RPMI8226 (cell line): ENCODE measurements around the gene CEP128.
A peak's percentile ranks its signal among the peaks of the same experiment; 100 is the strongest.

Experiments used
- DNase-seq: peaks from one replicate; pipeline ENCODE4 v3.0.0-alpha.2; 2015

CEP128 gene

DNA sequence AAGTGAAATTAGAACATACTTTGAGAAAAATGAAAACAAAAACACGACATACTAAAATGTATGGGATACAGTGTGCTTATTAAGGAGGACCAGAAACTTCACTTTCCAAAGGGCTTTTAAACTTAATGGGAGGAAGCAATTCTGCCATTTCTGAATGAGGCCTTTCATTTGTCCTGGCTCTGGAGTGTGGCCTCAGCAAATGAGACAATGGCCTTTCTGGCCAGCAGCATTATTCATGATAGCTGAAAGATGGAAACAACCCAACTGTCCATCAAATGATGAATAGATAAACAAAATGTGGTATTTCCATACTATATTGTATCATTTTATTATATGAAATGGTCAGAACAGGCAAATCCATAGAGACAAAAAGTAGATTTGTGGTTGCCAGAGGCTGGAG lies 338.6 kb downstream of the CEP128 start:
- no peak for DNase-seq

DNA sequence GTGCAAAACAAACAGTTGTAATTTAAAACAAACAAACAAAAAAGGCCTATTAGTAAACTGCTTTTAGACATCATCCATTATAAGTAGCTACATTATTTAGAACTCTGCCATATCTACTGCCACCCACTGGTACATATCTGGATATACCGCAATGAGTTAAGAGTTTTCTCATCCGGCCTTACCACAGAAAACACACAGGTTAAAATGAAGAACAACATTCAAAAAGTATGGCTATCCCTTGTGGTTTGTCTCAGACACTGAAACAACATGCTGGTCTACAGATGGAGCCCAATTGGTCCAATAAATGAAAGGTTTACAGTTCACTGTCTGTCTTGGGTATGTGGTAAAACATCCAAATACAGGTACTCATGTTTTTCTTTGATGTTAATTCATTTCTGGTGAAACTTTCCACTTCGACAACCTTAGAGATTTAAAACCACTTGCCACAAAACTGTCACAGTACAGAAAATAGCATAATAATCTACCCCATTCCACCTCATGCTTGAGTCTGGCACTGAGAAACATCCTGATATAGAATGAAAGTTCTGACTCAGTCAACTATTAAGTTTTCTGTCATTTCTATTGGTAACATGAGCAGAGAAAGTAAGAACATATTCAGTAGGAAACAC lies 354.3 kb downstream of the CEP128 start:
- DNase-seq = peak; percentile 5

DNA sequence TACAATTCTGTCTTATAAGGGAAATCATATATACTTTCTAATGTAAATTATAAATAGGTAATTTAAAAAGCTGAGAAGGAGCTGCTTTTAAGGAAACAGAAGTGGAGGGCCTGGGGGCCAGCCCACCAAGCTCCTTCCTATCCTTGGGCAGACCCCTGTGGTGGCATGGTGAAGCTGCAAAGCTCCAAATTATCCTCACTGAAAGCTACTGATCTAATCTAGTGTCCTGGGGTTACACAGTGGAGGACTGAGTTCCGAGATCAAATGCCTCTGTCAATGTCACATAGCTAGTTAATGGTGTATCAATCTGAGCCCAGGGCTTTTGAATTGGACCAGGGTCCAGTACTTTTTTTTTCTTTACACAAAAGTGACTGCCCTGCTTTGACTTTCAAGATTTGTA lies 355.4 kb downstream of the CEP128 start:
- DNase-seq = no peak

DNA sequence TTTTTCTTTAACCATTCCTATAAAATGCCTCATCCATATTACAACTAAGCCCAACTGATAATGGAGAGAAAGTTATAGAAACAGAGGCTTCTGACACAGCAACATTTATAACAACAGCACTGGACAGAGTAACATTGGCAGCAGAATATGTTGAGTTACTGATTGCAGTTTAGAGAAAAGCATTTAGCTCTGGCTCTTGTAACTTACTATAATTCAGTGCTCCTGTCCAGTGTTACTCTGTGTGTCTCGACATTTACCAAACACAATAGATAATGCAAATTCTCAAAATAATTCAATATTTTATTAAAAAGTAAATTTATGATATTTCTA lies 356.1 kb downstream of the CEP128 start:
- no peak for DNase-seq

DNA sequence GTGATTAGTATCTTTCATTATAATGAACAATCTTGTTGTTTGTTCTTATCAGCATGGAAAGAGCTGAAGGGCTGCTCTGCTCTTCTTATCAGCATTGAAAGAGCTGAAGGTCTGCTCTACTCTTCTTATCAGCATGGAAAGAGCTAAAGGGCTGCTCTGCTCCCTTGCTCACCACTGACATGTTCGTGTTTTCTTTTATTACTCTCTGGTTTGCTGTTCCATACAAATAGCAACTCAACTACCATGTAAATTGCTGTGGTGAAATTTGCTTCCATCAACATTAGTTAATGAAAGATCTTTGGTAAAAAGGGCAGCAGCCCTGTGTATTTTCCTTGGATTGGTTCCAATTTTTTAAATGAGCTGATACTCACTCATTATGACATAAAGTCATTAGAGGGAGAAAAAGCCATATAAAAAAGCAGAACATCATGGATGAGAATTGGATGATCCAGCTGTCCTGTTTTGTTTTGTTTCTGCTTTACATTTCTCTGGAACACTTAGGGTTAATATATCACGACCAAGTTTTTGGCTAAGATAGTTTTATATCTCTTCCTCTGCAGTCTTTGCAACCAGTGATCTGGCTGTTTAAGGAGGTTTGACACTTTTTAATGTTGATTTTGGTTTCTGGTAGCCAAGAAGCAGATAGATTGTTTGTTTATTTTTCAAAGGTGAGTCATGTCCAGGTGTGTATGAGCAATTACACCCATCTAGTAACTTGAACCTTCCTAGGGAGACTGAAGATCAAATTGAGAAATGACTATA lies 356.6 kb downstream of the CEP128 start:
- DNase-seq = no peak

DNA sequence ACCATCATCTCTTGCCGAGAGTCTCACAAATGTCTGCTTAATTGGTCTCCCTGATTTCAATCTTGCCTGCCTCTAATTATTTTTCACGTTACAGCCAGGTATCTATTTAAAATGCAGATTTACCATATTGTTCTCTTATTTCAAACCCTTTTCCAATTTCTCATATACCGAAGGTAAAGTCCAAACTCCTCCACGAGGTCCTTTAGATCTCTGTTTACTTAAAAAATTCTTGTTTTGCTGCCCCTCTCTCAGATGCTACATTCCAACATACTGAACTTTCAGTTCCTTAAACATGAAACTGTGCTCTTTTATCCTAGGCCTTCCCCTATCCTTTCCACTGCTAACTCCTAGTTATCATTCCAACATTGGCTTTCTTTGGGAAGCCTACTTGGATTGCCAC lies 363.9 kb downstream of the CEP128 start:
- no peak for DNase-seq

DNA sequence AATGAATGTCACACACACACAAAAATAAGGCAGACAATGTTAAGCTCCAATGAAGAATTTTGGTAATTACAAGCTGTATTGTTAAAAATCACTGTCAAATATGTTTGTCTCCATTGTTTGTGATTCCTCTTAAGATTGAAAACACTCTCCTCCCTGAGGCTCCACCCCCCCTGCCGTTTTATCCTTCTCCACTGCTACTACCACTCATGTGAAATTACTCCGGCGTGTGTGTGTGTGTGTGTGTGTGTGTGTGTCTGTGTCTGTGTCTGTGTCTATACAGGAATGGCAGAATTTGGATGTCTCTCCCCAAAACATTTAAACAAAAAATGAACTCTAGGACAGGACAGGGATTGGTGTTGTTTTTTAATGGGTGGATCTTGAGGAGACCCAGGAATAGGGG lies 365.1 kb downstream of the CEP128 start:
- DNase-seq = no peak

DNA sequence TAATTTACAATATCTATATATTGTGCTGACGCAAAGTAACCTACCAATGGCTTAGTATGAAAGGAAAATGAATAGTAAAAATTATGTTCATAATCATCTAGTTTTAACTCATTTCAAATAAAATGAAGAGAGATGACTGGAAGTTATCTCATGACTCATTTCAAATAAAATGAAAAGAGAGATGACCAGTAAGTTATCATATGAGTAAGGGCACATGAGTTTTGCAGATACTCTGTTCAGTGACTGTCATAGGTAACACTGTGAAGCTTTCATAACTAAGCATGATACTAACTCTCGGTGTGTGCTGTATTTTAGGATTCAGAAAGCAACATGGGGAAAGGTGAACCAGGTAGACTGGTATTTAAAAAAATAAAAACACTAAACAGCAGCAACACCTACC lies 365.8 kb downstream of the CEP128 start:
- DNase-seq = no peak

DNA sequence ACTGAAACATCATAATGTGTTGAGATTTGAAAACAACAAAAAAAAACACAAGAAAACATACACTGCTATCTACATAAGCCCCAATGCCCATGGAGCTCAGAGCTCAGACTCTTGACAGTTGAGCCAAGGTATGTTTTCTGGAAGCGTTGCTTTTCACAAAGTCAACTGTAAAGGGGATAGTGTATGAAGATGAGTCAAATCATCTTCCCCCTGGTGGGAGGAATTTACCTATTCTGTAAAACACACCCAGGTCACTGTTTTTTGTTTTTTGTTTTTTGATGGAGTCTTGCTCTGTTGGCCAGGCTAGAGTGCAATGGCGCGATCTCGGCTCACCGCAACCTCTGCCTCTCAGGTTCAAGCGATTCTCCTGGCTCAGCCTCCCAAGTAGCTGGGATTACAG lies 368.9 kb downstream of the CEP128 start:
- no peak for DNase-seq

DNA sequence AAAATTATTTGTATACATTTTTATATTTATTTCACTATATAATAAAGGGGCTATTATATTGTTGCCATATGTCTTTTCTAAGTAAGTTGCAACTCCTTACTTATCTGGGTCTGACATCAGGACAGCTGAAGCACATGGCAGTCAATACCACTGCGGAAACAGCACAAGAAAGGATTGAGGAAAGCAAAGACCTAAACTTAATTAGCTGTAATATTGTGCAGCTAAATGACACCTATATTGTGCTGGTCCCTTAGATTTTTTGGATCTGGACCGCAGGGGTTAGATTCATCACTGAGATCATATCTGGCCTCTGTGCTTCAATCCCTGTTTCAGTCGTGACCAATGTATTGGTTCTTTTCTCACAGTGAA lies 370.6 kb downstream of the CEP128 start:
- no peak for DNase-seq

DNA sequence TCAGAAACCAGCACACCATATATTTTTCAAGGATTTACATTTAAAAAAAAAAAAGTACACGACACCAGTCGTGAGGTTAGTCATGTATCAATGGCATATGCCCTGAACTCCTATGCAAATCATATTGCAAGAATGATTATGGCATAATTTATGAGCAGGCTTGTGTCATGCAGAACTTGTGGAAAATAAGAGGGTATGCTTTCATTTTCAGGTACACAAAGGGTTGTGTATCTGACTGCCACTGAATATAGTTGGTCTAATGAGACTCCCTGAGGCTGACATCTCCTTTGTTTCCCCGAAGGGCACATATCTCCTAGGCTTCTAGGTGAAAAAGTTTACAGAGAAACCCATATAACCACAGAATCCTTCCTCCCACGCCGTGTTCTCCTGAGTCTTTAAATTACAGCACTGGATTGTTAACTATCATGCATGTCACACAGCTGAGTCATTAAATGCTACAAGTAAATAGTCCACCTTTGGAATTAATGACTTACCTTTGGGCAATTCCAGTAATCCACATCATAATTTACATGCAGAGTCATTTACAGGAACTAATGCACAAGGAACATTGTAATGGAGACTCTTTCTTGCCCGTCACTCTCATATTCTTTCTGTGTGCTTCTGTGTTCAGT lies 373.5 kb downstream of the CEP128 start:
- DNase-seq = no peak

DNA sequence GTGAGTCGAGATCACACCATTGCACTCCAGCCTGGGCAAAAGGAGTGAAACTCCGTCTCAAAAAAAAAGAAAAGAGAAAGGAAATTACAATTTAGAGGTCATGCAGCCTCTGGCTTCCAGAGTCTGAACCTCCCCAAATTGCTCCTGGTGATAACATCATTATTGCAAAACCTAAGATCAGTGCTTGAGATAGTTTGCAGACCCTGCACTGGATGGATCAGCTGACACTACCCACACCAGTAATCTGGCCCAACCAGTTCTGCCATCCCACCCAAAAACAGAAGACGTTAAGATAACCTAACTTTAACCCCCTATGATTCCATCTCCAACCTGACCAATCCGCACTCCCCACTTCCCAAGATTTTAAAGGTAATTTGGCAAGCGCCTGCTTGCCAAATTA lies 376.5 kb downstream of the CEP128 start:
- no peak for DNase-seq

DNA sequence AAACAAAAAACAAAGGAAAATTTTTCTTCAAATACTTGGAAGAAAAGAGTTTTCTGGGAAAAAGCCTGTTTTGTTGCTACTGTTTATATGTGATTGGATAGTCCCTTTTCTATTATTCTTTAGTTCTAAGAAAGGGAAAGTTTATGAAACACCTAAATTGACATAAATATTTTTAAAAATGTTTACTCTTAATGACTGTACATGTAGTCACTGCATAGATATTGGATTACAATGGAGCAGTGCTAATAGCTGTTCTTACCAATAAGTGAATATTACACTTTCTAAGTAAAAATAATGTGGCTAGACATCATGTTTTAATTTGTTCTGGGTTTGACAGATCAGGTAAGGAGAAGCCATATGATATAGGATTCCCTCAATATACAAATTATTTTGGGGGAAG lies 377.5 kb downstream of the CEP128 start:
- no peak for DNase-seq

DNA sequence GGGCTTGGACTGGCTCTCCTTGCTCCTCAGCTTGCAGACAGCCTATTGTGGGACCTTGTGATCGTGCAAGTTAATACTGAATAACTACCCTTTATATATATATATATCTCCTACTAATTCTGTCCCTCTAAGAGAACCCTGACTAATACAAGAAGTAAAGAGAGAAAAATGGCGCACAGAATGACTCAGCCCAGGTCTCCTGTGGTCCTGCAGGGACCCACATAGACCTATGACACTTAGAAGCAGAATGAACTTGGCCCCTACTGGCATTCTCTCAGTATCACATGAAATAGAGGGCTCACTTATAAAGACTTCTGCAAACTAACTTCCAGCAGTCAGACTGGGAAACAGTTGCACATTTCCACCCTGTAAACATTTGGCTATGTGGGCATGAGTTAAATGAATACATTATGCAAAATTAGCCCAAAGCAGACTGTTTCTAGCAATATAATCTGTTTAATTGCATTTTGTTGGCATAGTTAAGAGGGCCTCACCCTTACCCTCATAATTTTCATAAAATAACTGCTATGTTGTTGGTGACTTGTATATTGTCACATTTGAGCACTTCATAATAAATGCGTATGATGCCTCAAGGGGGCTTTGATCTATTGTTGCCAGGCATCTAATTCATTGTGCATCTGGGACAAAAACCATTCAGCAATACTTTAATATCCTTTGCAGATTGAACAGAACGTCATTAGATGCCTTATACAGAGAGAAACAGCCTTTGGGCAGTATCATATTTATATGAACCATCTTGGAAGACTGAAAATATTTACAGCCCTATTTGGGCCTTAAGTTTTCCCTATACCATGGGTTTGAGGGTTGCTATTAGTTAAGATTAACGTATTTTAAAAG lies 380.5 kb downstream of the CEP128 start:
- no peak for DNase-seq

DNA sequence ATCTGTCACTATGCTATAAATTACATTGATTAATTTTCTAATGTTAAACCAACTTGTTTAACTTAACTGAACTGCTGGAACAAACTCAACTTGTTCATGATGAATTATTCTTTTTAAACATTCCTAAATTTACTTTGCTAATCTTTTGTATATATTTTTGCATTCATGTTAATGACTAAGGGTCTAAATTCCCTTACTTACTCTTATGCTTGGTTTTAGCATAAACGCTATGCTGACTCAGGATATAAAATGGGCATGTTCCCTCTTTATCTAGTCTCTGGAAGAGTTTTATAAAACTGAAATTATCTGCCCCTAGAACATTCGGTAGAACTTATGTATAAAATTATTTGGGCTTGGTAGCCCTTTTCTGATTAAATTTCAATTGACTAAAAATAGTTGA lies 387.4 kb downstream of the CEP128 start:
- DNase-seq = no peak

DNA sequence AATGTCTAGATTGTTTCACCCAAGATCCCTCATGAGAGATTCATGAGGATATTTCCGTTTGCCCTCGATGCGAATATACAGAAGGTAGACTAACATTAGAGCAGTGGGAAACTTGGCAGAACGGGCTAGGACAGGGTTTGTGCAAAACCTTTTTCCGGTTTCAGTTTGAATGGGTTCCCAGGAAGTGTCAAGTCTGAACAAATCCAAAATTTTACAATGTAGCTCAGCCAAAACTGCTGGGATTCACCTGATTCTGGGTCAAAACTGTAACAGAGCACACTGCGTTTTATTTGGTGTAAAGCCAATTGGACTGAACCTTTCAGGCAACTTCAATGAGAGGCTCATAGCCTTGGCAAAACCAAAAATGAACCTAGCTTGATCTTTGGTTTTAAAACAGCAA lies 392.4 kb downstream of the CEP128 start:
- no peak for DNase-seq

DNA sequence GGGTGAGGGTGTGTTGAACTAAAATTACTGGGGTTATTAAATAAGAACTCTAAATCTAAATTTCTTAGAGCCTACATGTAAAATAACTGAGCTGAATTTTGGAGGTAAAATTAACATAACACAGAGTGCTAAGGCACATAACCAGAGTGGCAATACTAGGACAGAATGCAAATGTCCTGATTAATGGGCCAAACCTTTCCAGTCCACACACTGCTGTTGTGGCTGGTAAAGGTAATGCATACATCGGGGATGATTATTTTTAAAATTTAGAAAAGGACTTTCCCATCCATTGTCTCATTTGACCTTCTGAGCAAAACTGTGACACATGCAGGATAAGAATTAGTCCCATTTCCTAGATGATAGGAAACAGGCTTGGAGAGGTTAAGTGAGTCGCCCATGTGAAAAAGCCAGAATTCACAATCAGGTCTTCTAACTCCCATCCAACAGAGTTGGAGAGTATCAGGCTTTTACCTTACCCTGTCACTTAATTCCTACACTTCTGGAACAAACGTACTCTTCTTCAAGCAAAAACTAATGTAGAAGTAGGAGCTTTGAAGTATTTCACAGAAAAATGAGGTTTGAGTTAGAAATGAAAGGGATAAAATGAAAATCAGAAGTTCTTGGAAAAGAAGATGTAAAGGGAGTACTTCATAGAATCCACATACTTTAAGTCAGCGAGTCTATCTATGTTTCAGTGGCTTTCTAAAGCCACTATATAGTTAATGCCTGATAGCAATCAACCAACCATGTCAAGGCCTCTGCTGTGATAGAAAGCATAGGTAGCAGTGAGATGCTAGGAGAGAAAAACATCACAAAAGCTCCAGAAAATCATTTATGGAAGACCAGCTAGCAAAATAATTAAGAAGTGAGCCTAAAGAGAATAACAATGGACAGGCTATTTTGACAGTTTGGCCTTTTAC lies 395.3 kb downstream of the CEP128 start:
- no peak for DNase-seq

DNA sequence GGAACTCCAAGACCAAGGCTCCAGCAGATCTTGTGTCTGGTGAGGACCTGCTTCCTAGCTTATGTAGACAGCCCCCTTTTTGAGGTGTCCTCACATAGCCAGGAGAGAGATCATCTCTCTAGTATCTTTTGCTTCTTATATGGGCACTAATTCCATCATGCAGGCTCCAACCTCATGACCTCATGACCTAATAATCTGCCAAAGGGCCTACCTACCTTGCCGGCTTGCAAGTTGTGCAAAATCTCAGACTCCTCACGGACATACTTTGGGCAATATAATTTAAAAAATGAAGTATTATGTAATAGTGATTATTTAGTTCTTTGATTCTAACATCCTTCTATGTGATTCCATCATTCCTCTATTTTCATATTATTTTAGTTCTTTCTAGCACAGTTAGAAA lies 397.2 kb downstream of the CEP128 start:
- no peak for DNase-seq

DNA sequence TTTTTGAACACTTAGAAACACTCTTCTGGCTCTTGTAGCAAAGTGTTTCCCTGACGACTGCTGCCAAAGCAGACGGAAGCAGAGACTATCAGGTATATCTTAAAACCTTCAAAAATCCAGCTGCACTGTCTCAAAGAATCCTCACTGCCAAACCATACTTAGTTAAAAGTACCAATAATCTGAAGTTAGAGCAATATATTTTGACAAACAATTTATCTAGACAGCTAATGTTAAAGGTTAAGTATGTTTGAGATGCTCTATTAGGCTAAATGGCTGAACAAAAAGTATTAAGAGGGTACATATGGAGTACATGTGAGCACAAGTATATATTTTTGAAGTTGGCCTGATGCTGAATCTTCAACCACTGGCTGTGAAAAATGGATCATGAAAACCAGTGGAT lies 398.3 kb downstream of the CEP128 start:
- DNase-seq = no peak

DNA sequence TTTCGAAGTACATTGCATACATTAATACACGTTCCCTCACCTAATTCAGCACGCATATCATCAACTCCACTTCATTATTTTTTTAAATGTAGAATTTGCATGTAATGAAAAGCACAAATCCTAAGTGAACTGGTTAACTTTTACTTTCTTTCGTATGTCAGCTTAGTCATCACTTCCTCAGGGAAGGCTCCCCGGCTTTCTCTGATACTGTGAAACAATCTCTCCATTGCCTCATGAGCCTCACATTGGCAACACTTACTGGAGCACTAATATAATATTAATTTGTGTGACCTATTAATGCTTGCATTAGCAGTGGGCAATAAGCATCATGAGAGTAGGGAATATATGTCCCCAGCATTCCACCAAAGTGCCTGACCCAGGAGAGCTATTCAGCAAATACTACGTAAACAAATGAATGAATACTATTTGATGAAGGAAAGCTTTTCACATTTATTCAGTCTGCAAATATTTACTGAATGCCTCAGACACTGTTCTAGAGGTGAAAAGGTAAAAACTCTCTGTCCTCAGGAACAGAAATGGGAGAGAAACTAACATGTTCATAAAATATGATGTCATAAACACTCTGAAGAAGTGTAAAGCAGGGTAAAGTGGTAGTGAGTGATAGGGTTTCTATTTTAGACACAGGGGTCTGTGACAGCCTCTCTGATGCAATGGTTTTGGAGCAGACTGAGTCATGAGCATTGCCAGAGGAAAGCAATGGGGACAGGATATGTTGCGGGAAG lies 402.7 kb downstream of the CEP128 start:
- no peak for DNase-seq

DNA sequence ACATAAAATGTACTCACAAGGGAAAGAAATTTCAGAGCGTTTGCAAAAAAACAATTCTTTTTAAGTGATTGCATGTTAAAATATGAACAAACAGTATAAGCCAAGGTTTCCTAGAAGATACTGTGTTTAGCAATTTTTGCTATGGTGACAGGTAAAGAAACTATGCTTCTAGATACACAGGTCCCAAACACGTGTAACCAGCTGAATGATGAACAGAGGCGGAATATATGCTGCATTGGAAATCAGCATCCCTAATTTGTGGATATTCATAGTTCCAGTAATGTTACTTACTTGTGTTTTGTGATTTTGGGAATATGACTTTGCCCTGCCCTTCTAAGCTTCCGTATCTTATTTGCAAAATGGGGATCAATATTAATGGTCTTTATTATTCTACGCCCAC lies 403.9 kb downstream of the CEP128 start:
- DNase-seq = no peak

DNA sequence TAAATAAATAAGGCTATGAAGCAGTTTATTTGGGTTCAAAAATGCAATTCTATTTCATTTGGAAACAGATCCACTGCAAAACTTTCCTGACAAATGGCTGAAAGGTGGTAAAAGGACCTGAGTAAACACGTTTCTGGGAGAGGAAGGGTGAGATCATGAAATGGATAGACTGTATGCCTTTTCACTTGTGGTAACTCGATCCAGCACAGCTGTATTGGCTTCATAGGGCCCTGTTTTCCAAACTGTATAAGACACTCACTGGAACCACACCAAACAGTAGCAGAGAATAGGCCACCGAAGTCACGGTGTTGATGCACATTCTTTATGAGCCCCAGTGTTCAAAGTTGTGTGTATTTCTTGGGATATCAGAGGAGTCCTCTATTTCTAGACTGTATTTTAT lies 405.1 kb downstream of the CEP128 start:
- no peak for DNase-seq
